ENCODE results near the gene TMEM175.
"Not testable (repeated sequence)": the region's sequence is repeated elsewhere in the genome, so short reads cannot be mapped to it uniquely, and the experiment has no call there.

The TMEM175 gene

GRCh38 chr4:988726-989721, 56.8 kb downstream of the TMEM175 start:
- DNase-seq (ENCODE audit: low read depth in 1 of 2, low spot score in 1 of 2), result no peak

- no peak for DNase-seq (ENCODE audit: low read depth in 1 of 2, low spot score in 1 of 2)
Observed at GRCh38 chr4:989722-990471, 57.6 kb downstream of the TMEM175 start.

- DNase-seq (ENCODE audit: low read depth in 1 of 2, low spot score in 1 of 2), result no peak
Observed at GRCh38 chr4:990746-991367, 58.6 kb downstream of the TMEM175 start.

GRCh38 chr4:991451-992296, 59.4 kb downstream of the TMEM175 start:
- DNase-seq (ENCODE audit: low read depth in 1 of 2, low spot score in 1 of 2), result no peak

- no peak for DNase-seq (ENCODE audit: low read depth in 1 of 2, low spot score in 1 of 2)
Observed at GRCh38 chr4:992297-993110, 60.2 kb downstream of the TMEM175 start.

GRCh38 chr4:993111-994029, 61.1 kb downstream of the TMEM175 start, which contains the start of gene SLC26A1:
Gene SLC26A1 (minus strand): TSS chr4:993404. CDS start chr4:991703, 1,701 bp downstream.
- no peak for DNase-seq (ENCODE audit: low read depth in 1 of 2, low spot score in 1 of 2)

- no peak for DNase-seq (ENCODE audit: low read depth in 1 of 2, low spot score in 1 of 2)
Observed at GRCh38 chr4:995311-996026, 63.2 kb downstream of the TMEM175 start.

- DNase-seq (ENCODE audit: low read depth in 1 of 2, low spot score in 1 of 2), result no peak
Observed at GRCh38 chr4:996030-996996, 64.1 kb downstream of the TMEM175 start.

GRCh38 chr4:996997-997374, 64.7 kb downstream of the TMEM175 start:
- DNase-seq (ENCODE audit: low read depth in 1 of 2, low spot score in 1 of 2), result no peak

GRCh38 chr4:997375-998071, 65.3 kb downstream of the TMEM175 start:
- no peak for DNase-seq (ENCODE audit: low read depth in 1 of 2, low spot score in 1 of 2)

GRCh38 chr4:998096-998691, 65.9 kb downstream of the TMEM175 start:
- no peak for DNase-seq (ENCODE audit: low read depth in 1 of 2, low spot score in 1 of 2)

GRCh38 chr4:999240-999863, 67.1 kb downstream of the TMEM175 start:
- DNase-seq (ENCODE audit: low read depth in 1 of 2, low spot score in 1 of 2), result not testable (repeated sequence)

- no peak for DNase-seq (ENCODE audit: low read depth in 1 of 2, low spot score in 1 of 2)
Observed at GRCh38 chr4:999882-1000425, 67.7 kb downstream of the TMEM175 start.

GRCh38 chr4:1000686-1001260, 68.5 kb downstream of the TMEM175 start:
- no peak for DNase-seq (ENCODE audit: low read depth in 1 of 2, low spot score in 1 of 2)
